Transverse colon (tissue), 4 donors: ENCODE data around the gene NBEA.

ENCODE experiments used
- POLR2A ChIP-seq: fragments of 450-650 bp; IDR thresholded peaks from one replicate; pipeline ENCODE4 v1.6.1; 2016; ENCODE audit warnings: antibody characterized with exemption, mild to moderate bottlenecking, moderate library complexity
- POLR2AphosphoS5 ChIP-seq, 3 donors: sonication (generic); formaldehyde crosslinking; IDR thresholded peaks; one replicate each; pipeline ENCODE4 v1.6.1; 2016; ENCODE audit warnings: antibody characterized with exemption in 3 of 3
- TF ChIP-seq, protein P1 (sequence below), 5 experiments: fragments of 200-600 bp in 3 of 5; fragments of 450-650 bp in 2 of 5; sonication (generic) in 3 of 5; IDR thresholded peaks; 1 replicate in 2 of 5; 2 replicates in 3 of 5; pipeline ENCODE4 v1.5.1; 2016 to 2017; ENCODE audit warnings: antibody characterized with exemption in 5 of 5, inconsistent platforms in 3 of 5, mild to moderate bottlenecking in 2 of 5, moderate library complexity in 1 of 5

DNA sequence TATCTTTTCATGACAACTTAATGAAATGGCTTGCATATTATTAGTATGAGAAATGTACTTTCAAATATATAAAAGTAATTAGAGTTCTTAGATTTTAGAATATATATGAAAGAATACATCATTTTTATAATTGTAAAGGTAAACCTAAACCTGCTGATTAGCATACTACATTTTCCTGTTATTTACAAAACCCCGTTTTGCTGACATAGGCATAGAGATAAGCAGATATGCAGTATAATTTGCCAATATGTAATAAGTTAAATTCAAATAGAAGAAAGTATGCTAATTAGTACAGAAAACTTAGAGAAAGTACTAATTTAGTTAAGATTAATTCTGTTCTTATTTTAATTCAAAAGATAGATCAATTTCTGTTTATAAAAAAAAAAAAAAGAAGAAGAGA lies 513.0 kb downstream of the NBEA start:
- TF ChIP-seq, protein P1, sequence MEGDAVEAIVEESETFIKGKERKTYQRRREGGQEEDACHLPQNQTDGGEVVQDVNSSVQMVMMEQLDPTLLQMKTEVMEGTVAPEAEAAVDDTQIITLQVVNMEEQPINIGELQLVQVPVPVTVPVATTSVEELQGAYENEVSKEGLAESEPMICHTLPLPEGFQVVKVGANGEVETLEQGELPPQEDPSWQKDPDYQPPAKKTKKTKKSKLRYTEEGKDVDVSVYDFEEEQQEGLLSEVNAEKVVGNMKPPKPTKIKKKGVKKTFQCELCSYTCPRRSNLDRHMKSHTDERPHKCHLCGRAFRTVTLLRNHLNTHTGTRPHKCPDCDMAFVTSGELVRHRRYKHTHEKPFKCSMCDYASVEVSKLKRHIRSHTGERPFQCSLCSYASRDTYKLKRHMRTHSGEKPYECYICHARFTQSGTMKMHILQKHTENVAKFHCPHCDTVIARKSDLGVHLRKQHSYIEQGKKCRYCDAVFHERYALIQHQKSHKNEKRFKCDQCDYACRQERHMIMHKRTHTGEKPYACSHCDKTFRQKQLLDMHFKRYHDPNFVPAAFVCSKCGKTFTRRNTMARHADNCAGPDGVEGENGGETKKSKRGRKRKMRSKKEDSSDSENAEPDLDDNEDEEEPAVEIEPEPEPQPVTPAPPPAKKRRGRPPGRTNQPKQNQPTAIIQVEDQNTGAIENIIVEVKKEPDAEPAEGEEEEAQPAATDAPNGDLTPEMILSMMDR (IDR thresholded peaks at IDR 0.05) = no peak
- TF ChIP-seq POLR2A = no peak
- no peak for TF ChIP-seq POLR2AphosphoS5 (IDR thresholded peaks at IDR 0.05)
